BE2C (cell line): ENCODE data around the gene SPATA2.
A peak's percentile ranks its signal among the peaks of the same experiment; 100 is the strongest.

ENCODE experiments used
- DNase-seq: peaks from one replicate; pipeline ENCODE4 v3.0.0-alpha.2; 2020
- H3K27me3 ChIP-seq: fragments of 250-450 bp; sonication (Bioruptor Pico); 2 replicates; pipeline ENCODE4 v1.5.1; 2020; ENCODE audit warnings: mild to moderate bottlenecking
- H3K36me3 ChIP-seq: fragments of 250-450 bp; sonication (Bioruptor Pico); 2 replicates; pipeline ENCODE4 v1.5.1; 2020; ENCODE audit warnings: mild to moderate bottlenecking
- H3K4me1 ChIP-seq: fragments of 250-450 bp; sonication (Bioruptor Pico); 2 replicates; pipeline ENCODE4 v1.5.1; 2020
- H3K4me3 ChIP-seq: 2 replicates; pipeline ENCODE4 v1.5.1; 2011; ENCODE audit warnings: low read depth, low read length
- H3K9me3 ChIP-seq: fragments of 250-450 bp; sonication (Bioruptor Pico); 2 replicates; pipeline ENCODE4 v1.5.1; 2020
- TF ChIP-seq, protein P1 (sequence below): IDR thresholded peaks from 2 replicates; pipeline ENCODE4 v1.5.1; 2012; ENCODE audit warnings: mild to moderate bottlenecking, low read depth, low read length

SPATA2 gene

GRCh38 chr20:49888212-49889000, 26.9 kb downstream of the SPATA2 start:
- H3K4me3 ChIP-seq: no peak overlapping the region
- TF ChIP-seq, protein P1, sequence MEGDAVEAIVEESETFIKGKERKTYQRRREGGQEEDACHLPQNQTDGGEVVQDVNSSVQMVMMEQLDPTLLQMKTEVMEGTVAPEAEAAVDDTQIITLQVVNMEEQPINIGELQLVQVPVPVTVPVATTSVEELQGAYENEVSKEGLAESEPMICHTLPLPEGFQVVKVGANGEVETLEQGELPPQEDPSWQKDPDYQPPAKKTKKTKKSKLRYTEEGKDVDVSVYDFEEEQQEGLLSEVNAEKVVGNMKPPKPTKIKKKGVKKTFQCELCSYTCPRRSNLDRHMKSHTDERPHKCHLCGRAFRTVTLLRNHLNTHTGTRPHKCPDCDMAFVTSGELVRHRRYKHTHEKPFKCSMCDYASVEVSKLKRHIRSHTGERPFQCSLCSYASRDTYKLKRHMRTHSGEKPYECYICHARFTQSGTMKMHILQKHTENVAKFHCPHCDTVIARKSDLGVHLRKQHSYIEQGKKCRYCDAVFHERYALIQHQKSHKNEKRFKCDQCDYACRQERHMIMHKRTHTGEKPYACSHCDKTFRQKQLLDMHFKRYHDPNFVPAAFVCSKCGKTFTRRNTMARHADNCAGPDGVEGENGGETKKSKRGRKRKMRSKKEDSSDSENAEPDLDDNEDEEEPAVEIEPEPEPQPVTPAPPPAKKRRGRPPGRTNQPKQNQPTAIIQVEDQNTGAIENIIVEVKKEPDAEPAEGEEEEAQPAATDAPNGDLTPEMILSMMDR: peak; percentile 96
- H3K9me3 ChIP-seq: no peaks in the 10 kb centered on the region
- H3K4me1 ChIP-seq: no peaks in the 10 kb centered on the region
- no peaks in the 10 kb centered on the region for H3K27me3 ChIP-seq
- peak; percentile 68 for DNase-seq
- no peaks in the 10 kb centered on the region; the same call in 1 of the 2 replicates for H3K36me3 ChIP-seq

GRCh38 chr20:49887251-49888211, 27.8 kb downstream of the SPATA2 start:
- no peaks in the 10 kb centered on the region for H3K9me3 ChIP-seq
- no peak overlapping the region for H3K4me3 ChIP-seq
- TF ChIP-seq, protein P1: no peak
- DNase-seq: no peak
- H3K4me1 ChIP-seq: no peaks in the 10 kb centered on the region
- no peaks in the 10 kb centered on the region; the same call in 1 of the 2 replicates for H3K36me3 ChIP-seq
- H3K27me3 ChIP-seq: no peaks in the 10 kb centered on the region

- H3K9me3 ChIP-seq: no peaks in the 10 kb centered on the region
- H3K27me3 ChIP-seq: no peaks in the 10 kb centered on the region
- H3K4me3 ChIP-seq: no peak overlapping the region
- no peak for DNase-seq
- no peaks in the 10 kb centered on the region for H3K4me1 ChIP-seq
- H3K36me3 ChIP-seq: no peaks in the 10 kb centered on the region; the same call in 1 of the 2 replicates
- TF ChIP-seq, protein P1: no peak
These were observed 28.6 kb downstream of the SPATA2 start for GRCh38 chr20:49886571-49887213.

DNA sequence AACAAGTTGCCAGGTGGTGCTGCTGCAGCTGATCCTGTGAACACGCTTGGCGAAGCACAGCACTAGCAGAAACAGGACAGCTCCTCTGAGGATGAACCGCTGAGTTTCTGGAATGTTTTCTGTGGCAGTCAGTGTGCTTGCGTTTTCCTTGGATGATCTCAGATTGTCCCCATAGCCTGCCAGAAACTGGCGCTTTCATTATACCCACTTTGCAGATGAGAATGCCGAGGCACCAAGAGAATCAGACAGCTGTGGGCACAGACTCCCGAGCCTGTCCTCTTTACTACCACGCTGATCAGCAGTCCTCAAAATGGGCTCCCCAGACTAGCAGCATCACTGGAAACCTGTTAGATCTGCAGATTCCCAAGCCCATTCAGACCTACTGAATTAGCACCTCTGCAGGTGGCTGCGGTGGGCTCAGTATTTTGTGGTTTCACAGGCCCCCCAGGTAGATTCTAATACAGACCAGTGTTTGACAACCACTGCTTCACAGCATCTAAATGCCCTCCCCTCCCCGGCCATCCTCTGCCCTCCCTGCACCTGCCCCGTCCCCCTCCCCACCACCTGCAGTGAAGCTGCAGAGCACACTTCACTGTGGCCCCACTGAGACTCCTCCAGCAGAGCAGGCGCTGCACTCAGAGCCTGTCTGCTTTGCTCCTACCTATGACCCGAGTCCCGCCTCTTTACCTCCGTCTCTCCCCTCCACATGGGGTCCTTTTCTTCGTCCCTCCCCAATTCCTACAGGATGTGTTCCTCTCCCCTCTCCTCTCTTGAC, 29.6 kb downstream of the SPATA2 start:
- Histone ChIP-seq H3K9me3 (no peaks in the 10 kb centered on the region), H3K27me3 (no peaks in the 10 kb centered on the region), H3K4me1 (no peaks in the 10 kb centered on the region), H3K36me3 (no peaks in the 10 kb centered on the region; the same call in 1 of the 2 replicates), H3K4me3 (no peak overlapping the region)
- TF ChIP-seq, protein P1: no peak
- no peak for DNase-seq

DNA sequence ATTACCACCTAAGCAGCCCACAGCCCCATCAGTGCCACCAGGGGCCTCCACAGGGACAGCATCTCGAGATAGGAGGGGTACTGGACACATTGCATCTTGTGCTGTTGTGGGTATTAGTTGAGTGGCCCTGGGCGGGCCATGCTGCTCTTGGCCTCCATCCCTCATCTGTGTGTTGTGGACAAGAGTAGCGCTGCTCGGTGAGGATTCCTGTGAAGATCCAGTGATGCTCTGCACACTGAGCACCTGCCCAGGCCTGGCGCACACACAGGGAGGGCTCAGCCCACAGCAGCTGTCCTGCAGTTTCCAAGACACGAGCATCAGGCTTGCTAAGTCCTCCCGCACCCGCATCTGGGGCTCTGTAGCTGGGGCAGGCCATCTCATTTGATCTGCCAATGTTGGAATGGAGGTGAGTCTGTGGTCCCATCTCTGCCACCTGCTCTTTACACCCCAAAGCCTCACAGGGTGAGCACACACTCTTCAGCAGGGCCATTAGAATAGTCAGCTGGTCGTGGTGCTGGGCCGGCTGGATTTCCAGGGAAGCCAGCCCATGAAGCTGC, 32.0 kb downstream of the SPATA2 start:
- H3K4me1 ChIP-seq: no peaks in the 10 kb centered on the region
- no peaks in the 10 kb centered on the region for H3K27me3 ChIP-seq
- H3K36me3 ChIP-seq: no peaks in the 10 kb centered on the region; the same call in 1 of the 2 replicates
- no peak overlapping the region for H3K4me3 ChIP-seq
- H3K9me3 ChIP-seq: no peaks in the 10 kb centered on the region
- no peak for DNase-seq
- TF ChIP-seq, protein P1: no peak
